B cell (primary cell): ENCODE data around the gene PDE4B.

Experiments
- EZH2 ChIP-seq: IDR thresholded peaks from 2 replicates; pipeline ENCODE4 v1.6.1; 2012; ENCODE audit warnings: borderline replicate concordance, low read depth, mild to moderate bottlenecking, moderate library complexity, low read length; ENCODE audit not compliant: insufficient read depth, poor library complexity, severe bottlenecking
- TF ChIP-seq, protein P1 (sequence below): fragments of 200-600 bp; IDR thresholded peaks from one replicate; pipeline ENCODE4 v1.8.0; 2022; ENCODE audit warnings: antibody characterized with exemption, mild to moderate bottlenecking

GRCh38 chr1:65994223-65994622 lies 201.5 kb downstream of the PDE4B start:
- TF ChIP-seq, protein P1, sequence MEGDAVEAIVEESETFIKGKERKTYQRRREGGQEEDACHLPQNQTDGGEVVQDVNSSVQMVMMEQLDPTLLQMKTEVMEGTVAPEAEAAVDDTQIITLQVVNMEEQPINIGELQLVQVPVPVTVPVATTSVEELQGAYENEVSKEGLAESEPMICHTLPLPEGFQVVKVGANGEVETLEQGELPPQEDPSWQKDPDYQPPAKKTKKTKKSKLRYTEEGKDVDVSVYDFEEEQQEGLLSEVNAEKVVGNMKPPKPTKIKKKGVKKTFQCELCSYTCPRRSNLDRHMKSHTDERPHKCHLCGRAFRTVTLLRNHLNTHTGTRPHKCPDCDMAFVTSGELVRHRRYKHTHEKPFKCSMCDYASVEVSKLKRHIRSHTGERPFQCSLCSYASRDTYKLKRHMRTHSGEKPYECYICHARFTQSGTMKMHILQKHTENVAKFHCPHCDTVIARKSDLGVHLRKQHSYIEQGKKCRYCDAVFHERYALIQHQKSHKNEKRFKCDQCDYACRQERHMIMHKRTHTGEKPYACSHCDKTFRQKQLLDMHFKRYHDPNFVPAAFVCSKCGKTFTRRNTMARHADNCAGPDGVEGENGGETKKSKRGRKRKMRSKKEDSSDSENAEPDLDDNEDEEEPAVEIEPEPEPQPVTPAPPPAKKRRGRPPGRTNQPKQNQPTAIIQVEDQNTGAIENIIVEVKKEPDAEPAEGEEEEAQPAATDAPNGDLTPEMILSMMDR = no peak
- TF ChIP-seq EZH2 = no peak
